Stimulated activated CD8-positive, alpha-beta memory T cell treated with anti-CD3 and anti-CD28 coated beads, Interleukin-4, amount 100 ng/mL, for 4 hours (primary cell): ENCODE measurements around the gene NT5M.
"Not testable (repeated sequence)": the region's sequence is repeated elsewhere in the genome, so short reads cannot be mapped to it uniquely, and the experiment has no call there.

ENCODE experiments used
- DNase-seq, 2 donors: peaks; one replicate each; pipeline ENCODE4 v3.0.0-alpha.2; 2020; ENCODE audit warnings: low read depth in 2 of 2, low spot score in 1 of 2

The NT5M gene

DNA sequence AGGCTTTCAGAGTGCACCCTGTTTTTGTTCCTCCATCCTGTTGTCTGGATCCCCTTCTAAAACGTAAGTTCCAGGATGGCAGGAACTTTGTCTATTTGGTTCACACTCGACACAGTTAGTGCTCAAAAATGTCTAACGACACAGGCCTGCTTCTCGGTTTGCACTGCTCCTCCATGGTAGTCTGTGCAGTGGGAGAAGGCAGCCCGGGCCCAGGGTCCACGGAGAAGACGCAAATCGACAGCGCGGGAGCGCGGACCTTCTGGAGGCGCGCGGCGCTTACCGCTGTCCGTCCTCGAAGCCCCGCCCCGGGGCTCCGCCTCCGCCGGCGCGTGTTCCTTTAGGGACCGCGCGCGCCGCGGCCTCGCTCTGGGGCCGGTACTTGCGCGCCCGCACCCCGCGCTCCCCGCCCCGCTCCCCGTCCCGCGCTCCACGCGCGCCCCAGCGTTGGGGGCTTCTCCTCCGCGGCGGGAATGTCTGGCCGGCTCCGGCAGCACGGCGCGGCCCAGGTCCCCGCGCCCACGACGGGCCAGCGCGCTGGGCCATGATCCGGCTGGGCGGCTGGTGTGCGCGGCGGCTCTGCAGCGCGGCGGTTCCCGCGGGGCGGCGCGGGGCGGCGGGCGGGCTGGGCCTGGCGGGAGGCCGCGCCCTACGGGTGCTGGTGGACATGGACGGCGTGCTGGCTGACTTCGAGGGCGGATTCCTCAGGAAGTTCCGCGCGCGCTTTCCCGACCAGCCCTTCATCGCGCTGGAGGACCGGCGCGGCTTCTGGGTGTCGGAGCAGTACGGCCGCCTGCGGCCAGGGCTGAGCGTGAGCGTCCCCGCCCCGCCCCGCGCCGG is at the start of gene NT5M:
NT5M (plus strand) TSS at position 364 of the 837 bp plus-strand sequence; CDS start at position 542, 178 bp downstream.
- DNase-seq, result peak; percentile 23 to 43

DNA sequence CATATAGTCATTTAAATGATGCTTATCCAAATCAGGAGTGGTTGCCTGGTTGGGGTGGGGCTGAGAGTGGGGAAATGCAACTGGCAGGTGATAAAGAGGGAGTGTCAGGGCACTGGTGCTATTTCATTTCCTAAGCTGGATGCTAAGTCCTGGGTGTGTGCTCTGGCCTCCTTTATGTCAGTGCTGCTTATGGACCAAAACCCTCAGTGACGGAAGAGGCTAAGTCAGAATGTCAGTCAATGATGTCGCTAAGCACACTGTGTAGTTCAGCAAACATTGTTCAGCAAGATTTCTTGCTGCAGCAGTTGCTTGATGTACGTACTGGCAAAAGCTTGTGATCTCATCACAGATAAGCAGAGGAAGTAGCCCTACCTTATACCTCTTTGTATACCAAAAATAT is 49.8 kb upstream of the NT5M start:
- DNase-seq, result no peak

DNA sequence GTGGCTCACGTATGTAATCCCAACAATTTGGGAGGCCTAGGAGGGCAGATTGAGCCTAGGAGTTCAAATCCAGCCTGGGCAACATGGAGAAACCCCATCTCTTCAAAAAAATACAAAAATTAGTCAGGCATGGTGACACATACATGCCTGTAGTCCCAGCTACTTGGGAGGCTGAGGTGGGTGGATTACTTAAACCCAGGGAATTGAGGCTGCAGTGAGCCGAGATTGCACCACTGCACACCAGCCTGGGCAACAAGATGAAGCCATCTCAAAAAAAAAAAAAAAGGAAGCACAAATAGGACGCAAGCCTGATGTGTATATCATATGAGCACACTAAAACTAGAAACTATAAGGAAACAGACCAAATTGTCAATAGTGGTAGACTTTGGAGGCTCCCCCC is 49.1 kb upstream of the NT5M start:
- no peak for DNase-seq

DNA sequence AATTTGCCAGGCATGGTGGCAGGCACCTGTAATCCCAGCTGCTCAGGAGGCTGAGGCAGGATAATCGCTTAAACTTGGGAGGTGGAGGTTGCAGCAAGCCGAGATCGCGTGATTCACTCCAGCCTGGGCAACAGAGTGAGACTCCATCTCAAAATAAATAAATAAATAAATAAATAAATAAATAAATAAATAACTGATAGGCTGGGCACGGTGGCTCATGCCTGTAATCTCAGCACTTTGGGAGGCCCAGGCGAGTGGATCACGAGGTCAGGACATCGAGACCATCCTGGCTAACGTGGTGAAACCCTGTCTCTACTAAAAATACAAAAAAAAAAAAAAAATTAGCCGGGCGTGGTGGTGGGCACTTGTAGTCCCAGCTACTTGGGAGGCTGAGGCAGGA is 47.5 kb upstream of the NT5M start:
- not testable (repeated sequence) for DNase-seq

DNA sequence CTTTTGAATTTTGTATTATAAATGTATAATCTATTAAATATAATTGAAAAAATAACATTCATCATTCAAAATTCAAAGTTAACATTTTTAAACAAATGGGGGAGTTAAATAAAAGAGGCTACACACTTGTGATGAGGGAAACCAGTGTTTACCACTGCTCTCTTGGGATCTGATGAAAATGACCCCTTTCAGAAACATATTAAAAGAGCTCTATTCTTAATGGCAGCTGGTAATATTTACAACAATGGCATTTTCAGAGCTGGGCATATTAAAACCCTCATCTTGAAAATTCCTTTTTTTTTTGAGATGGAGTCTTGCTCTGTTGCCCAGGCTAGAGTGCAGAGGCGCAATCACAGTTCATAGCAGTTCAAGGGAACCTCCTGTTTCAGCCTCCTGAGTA is 46.9 kb upstream of the NT5M start:
- no peak for DNase-seq

DNA sequence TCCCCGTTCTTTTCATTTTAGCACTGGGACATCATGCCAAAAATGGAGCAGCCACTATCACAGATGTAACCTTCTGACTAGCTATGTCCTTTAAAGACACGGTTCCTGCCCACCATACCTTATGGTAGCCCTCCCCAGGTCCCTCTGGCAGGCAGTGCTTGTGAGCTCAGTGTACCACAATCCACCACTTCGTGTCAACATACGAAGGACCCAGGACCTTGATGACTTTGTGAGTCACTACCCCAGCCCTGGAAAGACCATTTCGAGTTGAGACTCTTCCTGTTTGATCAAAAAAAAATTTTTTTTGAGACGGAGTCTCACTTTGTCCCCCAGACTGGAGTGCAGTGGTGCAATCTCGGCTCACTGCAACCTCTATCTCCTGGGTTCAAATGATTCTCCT is 45.2 kb upstream of the NT5M start:
- no peak for DNase-seq

DNA sequence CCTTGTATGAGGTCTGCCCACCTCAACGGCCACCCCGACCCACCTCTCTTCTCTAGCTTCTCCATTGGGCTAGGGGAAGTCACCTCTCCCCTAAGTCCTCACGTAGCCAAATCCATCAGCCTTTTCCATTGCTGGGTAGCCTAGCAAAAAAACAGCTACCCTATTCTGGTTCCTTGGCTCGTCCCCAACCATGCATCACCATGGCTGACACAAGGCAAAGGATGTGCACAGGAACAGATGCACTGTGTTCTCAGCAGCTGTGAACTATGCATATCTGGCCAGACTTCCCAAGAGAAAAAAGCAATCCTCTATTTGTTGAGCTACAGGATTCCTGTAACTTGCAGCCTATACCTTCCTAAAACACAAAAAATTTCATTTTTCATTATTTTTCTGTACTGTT is 44.2 kb upstream of the NT5M start:
- no peak for DNase-seq

DNA sequence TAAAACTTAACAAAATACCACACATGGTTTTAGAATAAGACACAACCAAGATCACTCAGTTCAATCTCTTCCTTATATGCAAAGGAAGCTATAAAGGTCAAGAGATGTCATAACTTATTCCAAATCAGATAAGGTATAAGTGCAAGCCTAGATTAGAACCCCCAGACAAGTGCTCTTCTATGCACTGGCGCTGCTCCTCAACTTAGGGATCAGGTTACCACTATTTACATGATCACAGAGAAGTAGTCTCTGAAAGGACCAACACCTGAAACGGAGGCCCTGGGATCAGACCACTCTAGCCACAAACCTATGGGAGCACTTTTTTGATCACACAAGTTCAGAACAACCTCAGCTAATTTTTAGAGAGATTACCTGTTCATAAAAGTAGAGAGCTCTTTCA is 38.7 kb upstream of the NT5M start:
- no peak for DNase-seq

DNA sequence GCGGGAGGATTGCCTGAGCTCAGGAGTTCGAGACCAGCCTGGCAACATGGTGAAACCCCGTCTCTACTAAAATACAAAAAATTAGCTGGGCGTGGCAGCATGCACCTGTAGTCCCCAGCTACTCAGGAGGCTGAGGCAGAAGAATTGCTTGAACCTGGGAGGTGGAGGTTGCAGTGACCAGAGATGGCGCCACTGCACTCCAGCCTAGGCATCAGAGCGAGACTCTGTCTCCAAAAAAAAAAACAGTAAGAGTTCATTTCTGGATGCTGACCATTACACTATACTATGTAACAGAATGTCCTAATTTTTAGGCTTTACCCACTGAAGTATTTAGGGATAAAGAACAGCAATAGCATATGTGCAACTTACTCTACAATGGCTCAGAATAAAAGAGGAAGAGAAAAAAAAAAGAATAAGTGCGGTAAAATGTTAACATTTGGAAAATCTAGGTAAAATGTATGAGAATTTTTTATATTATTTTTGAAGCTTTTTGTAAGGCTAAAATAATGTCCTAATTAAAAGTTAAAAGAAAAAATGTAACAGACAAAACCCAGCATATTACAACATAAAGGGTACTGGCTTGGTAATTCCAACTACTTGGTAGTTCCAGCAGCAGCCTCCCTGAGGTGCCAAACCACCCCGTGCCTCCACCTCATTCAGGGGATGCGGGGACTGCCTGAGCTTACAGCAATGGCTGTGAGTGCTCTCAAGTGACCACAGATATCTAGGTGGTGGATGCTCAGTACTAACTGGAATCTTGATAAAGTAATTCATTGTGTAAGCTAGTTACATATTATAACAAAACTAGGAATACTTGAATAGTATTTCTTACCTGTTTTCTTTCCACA is 33.0 kb upstream of the NT5M start:
- DNase-seq, result no peak

DNA sequence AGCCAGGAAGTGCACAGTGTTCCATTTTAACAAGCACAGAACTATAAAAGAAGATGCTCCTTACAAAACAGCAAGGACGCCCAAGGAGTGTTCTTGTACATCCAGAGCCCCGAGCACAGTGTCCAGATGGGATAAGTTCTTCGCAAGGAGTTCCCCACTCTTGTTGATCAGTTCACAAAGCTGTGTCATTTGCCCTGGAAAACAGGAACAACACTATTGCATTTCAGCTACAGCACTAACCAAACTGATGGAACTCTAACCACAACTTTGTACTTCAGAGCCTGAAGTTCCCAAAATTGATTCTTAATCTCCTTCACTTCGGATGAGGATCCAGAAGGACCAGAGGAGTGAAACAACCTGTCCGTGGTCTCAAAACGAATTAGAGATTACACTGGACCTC is 27.2 kb upstream of the NT5M start:
- DNase-seq, result no peak

DNA sequence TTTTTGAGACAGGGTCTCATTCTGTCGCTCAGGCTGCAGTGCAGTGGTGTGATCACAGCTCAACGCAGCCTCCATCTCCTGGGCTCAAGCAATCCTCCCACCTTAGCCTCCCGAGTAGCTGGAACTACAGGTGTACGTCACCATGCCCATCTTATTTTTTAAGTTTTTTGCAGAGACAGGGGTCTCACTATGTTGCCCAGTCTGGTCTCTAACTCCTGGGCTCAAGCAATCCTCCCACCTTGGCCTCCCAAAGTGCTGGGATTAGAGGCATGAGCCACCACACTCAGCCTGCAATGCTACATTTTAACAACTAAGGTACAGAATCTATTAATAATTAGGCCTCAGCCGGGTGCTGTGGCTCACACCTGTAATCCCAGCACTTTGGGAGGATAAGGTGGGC is 25.7 kb upstream of the NT5M start:
- DNase-seq, result not testable (repeated sequence)

DNA sequence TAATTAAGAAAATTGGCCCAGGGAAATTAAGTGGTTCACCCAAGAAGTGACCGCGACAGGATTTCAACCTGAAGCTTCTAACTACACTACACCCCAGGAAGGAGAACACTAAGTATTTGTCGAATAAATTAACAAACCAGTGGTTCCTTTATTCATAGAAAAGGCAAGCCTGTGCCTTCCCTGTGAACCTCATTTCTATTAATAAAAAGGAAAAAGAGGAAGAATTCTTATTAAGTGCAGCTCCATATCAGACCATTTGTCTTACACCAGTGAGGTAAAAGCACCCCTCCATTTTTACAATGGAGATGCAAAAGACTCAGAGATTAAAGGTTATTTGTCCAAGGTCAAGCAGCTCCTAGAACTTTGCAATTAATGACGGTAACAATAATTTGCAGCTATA is 23.9 kb upstream of the NT5M start:
- no peak for DNase-seq

DNA sequence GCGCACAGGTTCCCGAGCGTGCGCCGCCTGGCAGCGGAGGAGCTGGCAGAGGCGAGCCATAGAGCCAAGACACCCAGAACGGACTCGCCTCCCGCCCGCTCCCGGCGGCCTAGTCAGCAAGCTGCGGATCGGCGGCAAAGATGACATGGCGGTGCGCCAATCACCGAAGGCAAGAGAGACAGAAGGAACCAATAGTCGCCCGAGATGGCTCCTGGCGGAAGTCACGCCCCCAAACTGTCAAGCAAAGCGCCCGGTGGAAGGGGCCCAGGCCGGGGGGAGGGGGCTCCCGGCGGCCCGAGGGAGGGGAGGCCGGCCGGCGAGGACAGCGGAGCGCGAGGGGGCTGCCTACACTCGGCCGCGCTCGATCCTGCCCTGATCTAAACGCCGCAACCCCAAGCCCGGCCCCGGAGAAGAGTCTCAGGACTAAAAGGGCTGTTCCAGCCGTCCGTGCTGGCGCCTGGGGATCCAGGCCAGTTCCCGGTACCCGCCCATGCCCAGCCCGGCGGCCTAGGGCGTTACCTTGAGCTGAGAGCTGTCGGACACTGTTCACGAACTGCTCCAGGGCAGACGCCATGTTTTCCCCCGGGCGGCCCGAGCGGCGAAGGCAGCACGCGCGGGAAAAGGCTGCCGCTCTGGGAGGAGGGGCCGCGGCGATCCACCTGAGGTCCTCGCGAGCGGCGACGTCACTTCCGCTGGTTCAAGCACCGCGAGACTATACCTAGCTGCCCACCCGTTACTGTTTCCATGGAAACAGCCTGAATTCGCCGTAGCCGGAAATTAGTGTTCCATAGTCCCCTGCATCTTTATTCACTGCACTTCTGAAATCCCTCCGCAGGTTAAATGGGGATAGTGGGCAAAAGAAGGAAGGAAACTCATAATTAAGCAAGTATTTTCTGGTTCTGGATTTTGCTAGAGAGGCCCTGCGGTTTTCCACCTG is 22.3 kb upstream of the NT5M start, which contains the start of gene COPS3:
COPS3 (minus strand) TSS at position 634 of the 937 bp plus-strand sequence; CDS start at position 574, 60 bp downstream.
- DNase-seq, result peak; percentile 94

DNA sequence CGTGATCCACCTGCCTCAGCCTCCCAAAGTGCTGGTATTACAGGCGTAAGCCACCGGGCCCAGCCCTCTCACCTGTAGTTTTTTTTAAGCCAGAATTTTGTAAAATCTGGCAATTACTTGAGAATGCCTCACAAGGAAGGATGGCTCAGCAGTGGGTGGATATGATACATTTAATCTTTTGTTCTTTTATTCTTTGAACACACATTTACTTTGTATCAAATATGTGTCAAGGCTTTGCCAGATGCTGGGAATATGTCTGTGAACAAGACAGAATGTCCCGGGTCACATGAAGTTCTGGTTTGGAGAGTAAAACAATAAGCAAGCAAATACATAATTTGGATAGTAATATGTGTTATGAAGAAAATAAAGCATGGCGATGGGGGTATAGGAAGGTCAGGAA is 17.2 kb upstream of the NT5M start:
- no peak for DNase-seq

DNA sequence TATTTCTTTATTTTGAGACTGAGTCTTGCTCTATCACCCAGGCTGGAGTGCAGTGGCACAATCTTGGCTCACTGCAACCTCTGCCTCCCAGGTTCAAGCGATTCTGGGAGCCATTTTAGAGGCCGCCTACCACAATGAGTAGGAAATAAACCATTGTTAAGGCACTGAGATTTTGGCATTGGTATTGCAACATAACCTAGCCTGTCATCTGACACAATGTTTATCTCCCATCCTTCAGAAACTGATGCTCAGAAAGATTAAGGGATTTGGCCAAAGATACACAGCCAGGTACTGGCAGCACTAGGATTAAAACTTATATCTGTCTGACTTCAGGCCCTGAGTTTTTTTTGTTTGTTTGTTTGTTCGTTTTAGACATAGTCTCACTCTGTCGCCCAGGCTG is 14.1 kb upstream of the NT5M start:
- no peak for DNase-seq

DNA sequence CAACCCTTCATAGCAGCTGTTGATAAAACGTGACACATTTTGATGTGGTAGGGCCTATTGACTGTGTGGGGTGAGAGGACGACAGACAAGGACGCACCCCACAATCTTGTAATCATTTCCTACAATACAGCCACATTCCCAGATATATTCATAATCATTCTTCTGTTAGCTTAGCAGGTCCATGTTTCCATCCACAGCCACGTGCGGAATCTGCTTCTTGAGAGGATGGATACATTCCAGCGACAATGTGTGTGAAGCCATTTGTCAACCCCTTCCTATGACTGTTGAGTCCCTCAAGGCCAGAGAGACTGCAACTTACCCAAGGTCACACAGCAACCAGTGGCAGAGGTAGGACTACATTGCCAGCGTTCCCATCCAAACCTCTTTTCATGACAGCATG is 13.5 kb upstream of the NT5M start:
- no peak for DNase-seq

DNA sequence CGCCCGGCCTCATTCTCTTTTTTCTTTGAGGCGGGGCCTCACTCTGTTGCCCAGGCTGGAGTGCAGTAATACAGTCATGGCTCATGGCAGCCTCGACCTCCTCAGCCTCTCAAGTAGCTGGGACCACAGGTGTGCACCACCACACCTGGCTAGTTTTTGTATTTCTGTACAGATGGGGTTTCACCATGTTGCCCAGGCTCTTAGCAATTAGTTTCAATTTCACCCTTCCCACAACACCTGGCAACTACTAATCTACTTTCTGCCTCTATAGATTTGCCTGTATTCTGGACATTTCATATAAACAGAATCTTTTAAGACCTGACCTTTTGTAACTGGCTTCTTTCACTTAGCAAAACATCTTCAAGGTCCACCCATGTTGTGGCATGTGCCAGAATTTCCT is 8.0 kb upstream of the NT5M start:
- DNase-seq, result no peak

DNA sequence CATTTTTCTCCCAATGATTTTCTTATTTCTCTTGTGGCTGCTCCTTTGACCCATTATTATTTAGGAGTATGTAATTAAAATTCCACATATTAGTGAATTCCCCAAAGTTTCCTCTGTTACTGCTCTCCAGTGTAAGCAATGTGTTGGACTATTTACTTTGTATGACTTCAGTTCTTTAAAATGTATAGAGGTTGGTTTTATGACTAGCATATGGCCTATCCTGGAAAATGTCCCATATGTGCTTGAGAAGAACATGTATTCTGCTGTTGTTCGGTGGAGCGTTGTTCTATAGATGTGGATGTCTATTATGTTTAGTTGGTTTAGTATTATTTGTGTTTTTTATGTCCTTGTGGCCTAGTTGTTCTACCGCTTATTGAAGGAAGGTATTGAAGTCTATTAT is 6.0 kb upstream of the NT5M start:
- no peak for DNase-seq

DNA sequence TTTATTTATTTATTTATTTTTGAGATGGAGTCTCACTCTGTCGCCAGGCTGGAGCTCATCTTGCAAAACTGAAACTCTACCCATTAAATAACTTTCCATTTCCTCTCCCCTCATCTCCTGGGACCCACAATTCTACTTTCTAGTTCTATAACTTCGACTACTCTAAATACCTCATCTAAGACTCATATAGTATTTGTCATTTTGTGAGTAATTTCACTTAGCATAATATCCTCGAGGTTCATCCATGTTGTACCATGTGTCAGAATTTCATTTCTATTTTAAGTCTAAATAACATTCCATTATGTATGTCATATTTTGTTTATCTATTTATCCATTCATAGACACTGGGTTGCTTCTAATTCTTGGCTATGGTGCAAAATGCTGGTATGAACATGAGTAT is 5.1 kb upstream of the NT5M start:
- no peak for DNase-seq

DNA sequence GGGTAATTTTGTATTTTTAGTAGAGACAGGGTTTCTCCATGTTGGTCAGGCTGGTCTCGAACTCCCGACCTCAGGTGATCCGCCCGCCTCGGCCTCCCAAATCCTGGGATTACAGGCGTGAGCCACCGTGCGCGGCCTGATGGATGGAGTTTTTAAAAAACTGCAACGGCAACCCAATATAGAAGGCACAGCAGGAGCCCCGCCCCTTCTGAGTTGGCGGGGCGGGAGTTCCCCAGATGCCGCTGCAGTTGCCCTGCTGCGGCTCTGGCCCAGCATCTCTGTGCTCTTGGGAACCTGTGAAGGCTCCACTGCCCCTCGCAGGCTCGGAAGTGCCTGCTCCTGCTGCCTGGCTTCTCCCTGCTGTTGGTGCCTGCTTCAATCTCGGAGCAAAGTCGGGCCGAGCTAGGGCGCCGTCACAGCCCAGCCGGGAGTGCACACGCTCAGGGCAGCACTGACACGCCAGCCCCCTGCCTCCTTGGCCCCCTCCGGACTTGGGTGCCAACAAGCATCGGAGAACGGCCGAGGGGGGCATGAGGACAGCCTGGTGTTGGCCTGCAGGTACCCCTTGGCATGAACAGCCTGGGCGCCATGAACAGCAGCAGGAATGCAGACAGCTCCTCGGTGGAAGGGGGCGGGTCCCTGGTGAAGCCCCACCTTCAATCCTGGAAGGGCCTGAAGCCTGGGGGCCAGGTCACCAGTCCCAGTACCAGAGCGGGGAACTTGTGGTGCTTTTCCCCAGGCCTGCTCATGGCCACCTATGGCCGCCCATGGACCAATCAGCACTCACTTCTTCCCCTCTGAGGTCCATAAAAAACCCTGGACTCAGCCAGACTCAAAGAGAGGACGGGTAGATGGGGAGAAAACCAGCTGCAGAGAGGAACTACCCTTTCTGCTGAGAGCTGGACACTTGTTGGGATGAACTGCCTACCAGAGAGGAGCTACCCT is 2.3 kb upstream of the NT5M start:
- no peak for DNase-seq
